ENCODE measurements around the gene AKT1S1. TPM values are rescaled to one million over a fixed set of nuclear protein-coding genes. Genes with fewer than 3 reads are reported as not detected.

The AKT1S1 gene
- total and polyA plus RNA-seq, 2 donors (not counting 1 experiment from before 2014, with no cell fraction given): 16.6 to 23.0 TPM

DNA sequence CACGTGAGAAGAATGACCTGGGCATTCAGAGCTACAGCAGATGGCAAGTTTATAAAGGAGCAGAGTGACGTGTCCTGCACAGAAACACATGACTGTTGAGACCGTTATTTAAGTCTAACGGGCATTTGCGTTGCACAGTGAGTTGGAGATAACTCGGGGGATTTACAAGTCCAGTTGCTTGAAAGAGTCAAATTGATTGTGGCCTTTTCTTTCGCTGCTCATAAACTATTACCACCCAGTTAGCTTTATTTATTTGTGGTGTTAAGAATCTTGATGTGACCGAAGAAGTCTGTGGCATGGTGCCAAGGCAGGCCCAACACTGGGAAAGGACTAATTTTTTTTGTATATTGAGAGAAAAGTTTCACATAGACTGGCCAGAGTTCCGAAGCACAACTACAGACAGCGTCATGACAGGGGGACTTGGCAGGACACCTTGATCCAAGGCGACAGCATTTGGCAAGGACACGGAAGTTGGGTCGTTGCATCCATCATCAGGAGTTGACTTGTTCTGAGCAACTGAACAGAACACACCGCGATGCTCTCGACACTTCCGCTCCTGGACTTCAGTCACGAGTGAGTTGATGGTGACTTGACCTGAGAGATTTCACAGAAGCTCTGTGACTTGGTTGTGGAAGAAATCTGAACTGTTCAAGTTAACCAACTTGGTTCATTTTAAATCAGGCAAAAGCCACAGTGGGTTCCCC lies 38.1 kb downstream of the AKT1S1 start:
- ATAC-seq (ENCODE audit: low read depth): no peak

GRCh38 chr19:49837425-49837824 lies 39.7 kb downstream of the AKT1S1 start:
- H3K27me3 Mint-ChIP-seq: no peaks in the 10 kb centered on the region
- intact Hi-C loops (cut with micrococcal nuclease): no loop called here

More for the DNA sequence above, 38.1 kb downstream of the AKT1S1 start:
- no peak for TF ChIP-seq EZH2 (IDR thresholded peaks at IDR 0.05; ENCODE audit: borderline replicate concordance, insufficient read depth, low read depth, low read length, poor library complexity, severe bottlenecking)
- TF ChIP-seq, protein P1, sequence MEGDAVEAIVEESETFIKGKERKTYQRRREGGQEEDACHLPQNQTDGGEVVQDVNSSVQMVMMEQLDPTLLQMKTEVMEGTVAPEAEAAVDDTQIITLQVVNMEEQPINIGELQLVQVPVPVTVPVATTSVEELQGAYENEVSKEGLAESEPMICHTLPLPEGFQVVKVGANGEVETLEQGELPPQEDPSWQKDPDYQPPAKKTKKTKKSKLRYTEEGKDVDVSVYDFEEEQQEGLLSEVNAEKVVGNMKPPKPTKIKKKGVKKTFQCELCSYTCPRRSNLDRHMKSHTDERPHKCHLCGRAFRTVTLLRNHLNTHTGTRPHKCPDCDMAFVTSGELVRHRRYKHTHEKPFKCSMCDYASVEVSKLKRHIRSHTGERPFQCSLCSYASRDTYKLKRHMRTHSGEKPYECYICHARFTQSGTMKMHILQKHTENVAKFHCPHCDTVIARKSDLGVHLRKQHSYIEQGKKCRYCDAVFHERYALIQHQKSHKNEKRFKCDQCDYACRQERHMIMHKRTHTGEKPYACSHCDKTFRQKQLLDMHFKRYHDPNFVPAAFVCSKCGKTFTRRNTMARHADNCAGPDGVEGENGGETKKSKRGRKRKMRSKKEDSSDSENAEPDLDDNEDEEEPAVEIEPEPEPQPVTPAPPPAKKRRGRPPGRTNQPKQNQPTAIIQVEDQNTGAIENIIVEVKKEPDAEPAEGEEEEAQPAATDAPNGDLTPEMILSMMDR (IDR thresholded peaks at IDR 0.05): no peak
- Histone ChIP-seq H3K27ac (ENCODE audit: low read length in 2 of 2) (no peak overlapping the region), H2AFZ (ENCODE audit: insufficient read depth, low read depth, low read length, poor library complexity, severe bottlenecking) (no peak overlapping the region), H3K4me2 (replicated peaks; ENCODE audit: low read depth, low read length, poor library complexity, severe bottlenecking) (no peak overlapping the region), H3K9ac (ENCODE audit: low read length) (no peak overlapping the region), H3K4me3 (ENCODE audit: control extremely low read depth in 1 of 5, extremely low read depth in 1 of 5, insufficient read depth in 1 of 5, low read depth in 2 of 5, low read length in 4 of 5) (no peak overlapping the region), H4K20me1 (ENCODE audit: control insufficient read depth, insufficient read depth, low read length, poor library complexity, severe bottlenecking) (no peaks in the 10 kb centered on the region), H3K36me3 (replicated peaks in 1 of 2; ENCODE audit: control extremely low read depth in 1 of 2, control insufficient read depth in 1 of 2, extremely low read depth in 1 of 2, insufficient read depth in 2 of 2, low read length in 1 of 2) (peaks cover 0 to 55% of the 10 kb centered on the region in 2 experiments), H3K4me1 (ENCODE audit: control insufficient read depth in 2 of 2, insufficient read depth in 2 of 2, low read length in 2 of 2) (peaks cover 16 to 24% of the 10 kb centered on the region in 2 donors), H3K9me3 (ENCODE audit: control extremely low read depth in 1 of 3, control insufficient read depth in 2 of 3, insufficient read depth in 1 of 3, low read length in 2 of 3) (no peaks in the 10 kb centered on the region), H3K79me2 (ENCODE audit: control insufficient read depth, insufficient read depth, low read length) (no peaks in the 10 kb centered on the region), H3K27me3 (replicated peaks in 1 of 4; ENCODE audit: control extremely low read depth in 1 of 4, control insufficient read depth in 3 of 4, insufficient read depth in 4 of 4, low read length in 3 of 4) (no peaks in the 10 kb centered on the region)
- H3K27me3 Mint-ChIP-seq: no peaks in the 10 kb centered on the region
- WGBS (ENCODE audit: insufficient coverage): 97% methylated on average over 16 of the region's 18 CpGs
- ChIA-PET CTCF (no interaction called here), POLR2A (no interaction called here)
- no peak for DNase-seq
- intact Hi-C loops (cut with micrococcal nuclease): no loop called here
- peaks cover 19% of the 10 kb centered on the region for H3K4me1 Mint-ChIP-seq
- no peak overlapping the region for H3K4me3 Mint-ChIP-seq
- peak overlapping the region; percentile 6 for H3K27ac Mint-ChIP-seq
- H3K9me3 Mint-ChIP-seq (ENCODE audit: insufficient read depth): no peaks in the 10 kb centered on the region

More at GRCh38 chr19:49837425-49837824, 39.7 kb downstream of the AKT1S1 start:
- Mint-ChIP-seq H3K4me1 (peaks cover 7% of the 10 kb centered on the region), H3K9me3 (ENCODE audit: insufficient read depth) (no peaks in the 10 kb centered on the region), H3K27ac (no peak overlapping the region), H3K4me3 (no peak overlapping the region)
- no peak overlapping the region for H3K4me2 ChIP-seq (replicated peaks; ENCODE audit: low read depth, low read length, poor library complexity, severe bottlenecking)
- WGBS (ENCODE audit: insufficient coverage): over 99% methylated on average over 9 of the region's 9 CpGs
- H2AFZ ChIP-seq (ENCODE audit: insufficient read depth, low read depth, low read length, poor library complexity, severe bottlenecking): no peak overlapping the region
- H3K9me3 ChIP-seq (ENCODE audit: control extremely low read depth in 1 of 3, control insufficient read depth in 2 of 3, insufficient read depth in 1 of 3, low read length in 2 of 3): no peaks in the 10 kb centered on the region
- no peaks in the 10 kb centered on the region for H3K79me2 ChIP-seq (ENCODE audit: control insufficient read depth, insufficient read depth, low read length)
- ChIA-PET POLR2A (no interaction called here), CTCF (no interaction called here)
- H3K4me1 ChIP-seq (ENCODE audit: control insufficient read depth in 2 of 2, insufficient read depth in 2 of 2, low read length in 2 of 2): peaks cover 3 to 8% of the 10 kb centered on the region in 2 donors
- no peak overlapping the region for H3K9ac ChIP-seq (ENCODE audit: low read length)
- peaks cover 0 to 69% of the 10 kb centered on the region in 2 experiments for H3K36me3 ChIP-seq (replicated peaks in 1 of 2; ENCODE audit: control extremely low read depth in 1 of 2, control insufficient read depth in 1 of 2, extremely low read depth in 1 of 2, insufficient read depth in 2 of 2, low read length in 1 of 2)
- TF ChIP-seq, protein P1 (IDR thresholded peaks at IDR 0.05): no peak
- no peak for TF ChIP-seq EZH2 (IDR thresholded peaks at IDR 0.05; ENCODE audit: borderline replicate concordance, insufficient read depth, low read depth, low read length, poor library complexity, severe bottlenecking)
- H3K27me3 ChIP-seq (replicated peaks in 1 of 4; ENCODE audit: control extremely low read depth in 1 of 4, control insufficient read depth in 3 of 4, insufficient read depth in 4 of 4, low read length in 3 of 4): no peaks in the 10 kb centered on the region
- no peak overlapping the region for H3K27ac ChIP-seq (ENCODE audit: low read length in 2 of 2)
- ATAC-seq (ENCODE audit: low read depth) (no peak), DNase-seq (no peak)
- no peaks in the 10 kb centered on the region for H4K20me1 ChIP-seq (ENCODE audit: control insufficient read depth, insufficient read depth, low read length, poor library complexity, severe bottlenecking)
- H3K4me3 ChIP-seq (ENCODE audit: control extremely low read depth in 1 of 5, extremely low read depth in 1 of 5, insufficient read depth in 1 of 5, low read depth in 2 of 5, low read length in 4 of 5): no peak overlapping the region
